CD4-positive, alpha-beta T cell treated with Interleukin-4 for 1 hour (primary cell): ENCODE data around the gene TRAPPC10.

Source experiments
- DNase-seq, 2 donors: peaks; one replicate each; pipeline ENCODE4 v3.0.0-alpha.2; 2020 to 2022

TRAPPC10 gene

DNA sequence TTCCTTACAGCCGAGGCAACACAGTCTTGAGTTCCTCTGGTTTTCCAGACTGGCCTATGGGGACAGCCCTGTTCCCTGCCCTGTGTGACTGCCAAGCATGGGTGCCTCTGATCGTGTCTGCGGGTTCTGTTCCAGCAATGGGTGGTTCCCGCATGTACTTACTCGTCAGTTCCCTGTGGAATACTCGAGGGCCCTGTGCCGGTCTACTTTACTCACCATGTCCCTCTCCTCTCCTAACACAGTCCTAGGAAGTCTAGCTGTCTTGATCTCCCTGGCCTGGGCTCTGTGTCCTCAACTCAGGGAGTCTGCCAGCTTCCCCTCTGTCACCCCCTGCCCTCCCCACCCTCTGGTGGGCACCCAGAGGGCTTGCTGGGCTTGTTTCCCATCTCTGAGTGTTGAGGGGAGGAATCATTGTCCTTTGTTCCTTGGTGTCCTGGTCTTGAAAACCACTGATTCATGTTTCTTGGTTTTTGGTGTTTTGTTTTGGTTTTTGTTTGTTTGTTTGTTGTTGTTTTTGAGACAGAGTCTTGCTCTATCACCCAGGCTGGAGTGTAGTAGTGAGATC lies 36.0 kb downstream of the TRAPPC10 start:
- no peak for DNase-seq

DNA sequence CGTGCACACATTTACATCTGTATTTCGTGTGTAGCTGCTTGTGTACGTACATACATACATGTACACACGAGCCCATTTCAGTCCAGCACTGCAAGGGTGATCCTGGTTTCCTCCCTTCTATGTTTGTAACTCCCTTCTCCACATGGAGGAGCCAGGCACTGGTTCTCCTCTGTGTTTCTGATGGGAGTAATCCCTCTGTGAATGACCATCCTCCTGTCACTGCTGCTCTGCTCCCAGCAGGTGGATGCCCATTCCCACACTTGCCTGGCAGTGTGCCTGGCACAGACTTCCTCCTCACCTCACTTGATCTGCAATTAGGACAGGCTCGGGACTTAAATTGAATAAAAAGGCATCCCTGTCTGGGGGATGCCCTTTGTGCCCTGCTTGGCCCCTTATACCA lies 37.1 kb downstream of the TRAPPC10 start:
- DNase-seq: no peak

DNA sequence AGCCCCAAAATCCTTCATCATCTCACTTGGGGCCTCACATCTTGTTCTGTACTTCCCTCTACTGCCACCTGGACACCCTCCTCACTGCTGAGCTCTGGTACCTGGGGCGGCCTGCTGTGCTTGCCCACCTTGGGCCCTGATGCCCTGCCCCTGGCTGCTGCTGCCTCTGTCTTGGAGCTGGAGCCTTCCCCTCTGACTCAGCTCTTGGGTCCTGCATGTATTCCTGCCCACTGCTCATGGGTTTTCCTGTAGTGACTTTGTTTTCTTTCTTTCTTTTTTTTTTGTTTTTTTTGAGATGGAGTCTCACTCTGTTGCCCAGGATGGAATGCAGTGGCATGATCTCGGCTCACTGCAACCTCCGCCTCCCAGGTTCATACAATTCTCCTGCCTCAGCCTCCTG lies 37.5 kb downstream of the TRAPPC10 start:
- no peak for DNase-seq

DNA sequence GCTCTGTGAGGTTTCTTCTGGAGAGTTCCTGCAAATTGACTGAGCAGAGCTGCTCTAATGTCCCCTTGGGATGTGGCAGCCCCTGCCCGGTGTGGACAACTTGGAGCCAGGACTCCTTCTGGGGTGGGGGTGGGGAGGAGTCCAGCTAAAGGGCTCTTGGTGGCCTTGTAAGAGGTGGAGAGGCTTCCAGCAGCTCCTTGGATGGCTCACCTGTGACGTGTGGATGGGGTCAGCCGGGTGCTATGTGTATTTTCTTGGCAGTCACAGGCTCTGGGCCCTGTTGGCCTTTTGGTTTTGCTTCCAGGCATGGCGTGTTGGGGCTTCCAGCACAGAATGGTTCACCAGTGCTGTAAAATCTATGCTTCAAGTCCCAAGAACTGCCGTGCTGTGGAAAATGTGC lies 38.2 kb downstream of the TRAPPC10 start:
- no peak for DNase-seq

DNA sequence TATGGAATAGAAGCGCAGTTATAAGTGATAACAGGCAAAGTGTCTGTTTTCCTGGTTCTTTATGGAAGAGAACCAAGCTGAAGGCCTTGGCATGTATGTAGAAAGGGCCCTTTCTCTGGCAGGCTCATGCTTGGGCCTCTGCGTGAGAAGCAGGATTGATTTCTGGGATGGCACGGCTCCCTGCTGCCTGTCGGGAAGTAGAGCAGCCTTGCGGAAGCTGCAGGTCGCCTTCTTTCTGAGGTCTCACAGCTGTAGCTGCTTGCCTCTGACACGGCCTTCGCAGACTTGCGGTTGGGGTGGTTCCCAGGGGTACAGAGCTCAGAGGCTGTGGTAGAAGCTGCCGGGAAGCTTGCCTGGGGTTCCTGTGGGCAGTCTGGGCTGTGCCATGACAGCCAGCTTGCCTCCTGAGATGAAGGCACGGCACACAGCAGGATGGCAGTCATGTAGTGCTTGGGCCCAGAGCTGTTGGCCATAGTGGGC lies 39.4 kb downstream of the TRAPPC10 start:
- DNase-seq: no peak

DNA sequence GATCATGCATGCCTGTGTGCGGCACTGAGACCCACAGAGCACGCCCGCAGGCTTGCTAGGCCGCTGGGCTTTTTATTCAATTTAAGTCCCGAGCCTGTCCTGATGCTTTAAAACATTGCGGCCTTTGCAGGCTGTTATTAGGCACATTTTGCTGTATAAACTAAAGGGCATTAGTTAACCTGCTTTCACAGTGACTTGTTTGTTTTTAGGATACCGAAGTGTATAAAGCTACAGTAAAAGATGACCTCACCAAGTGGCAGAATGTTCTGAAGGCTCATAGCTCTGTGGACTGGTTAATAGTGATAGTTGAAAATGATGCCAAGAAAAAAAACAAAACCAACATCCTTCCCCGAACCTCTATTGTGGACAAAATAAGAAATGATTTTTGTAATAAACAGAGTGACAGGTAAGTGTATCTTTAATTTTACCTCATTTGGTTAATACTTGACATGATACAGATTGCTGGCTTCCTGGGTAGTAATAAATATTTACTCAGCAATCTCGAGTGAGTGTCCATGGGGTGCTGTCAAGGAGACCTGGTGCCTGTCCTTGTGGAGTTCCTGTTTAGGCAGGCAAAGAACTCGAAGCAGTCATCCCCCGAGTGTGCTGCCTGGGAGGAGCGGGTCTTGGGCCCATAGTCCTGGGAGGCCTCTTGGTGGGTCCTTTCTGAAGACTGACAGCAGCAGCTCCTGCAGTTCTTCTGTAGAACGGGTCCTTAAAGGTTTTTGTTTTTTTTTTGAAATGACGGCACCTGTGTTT lies 40.1 kb downstream of the TRAPPC10 start:
- DNase-seq: no peak

DNA sequence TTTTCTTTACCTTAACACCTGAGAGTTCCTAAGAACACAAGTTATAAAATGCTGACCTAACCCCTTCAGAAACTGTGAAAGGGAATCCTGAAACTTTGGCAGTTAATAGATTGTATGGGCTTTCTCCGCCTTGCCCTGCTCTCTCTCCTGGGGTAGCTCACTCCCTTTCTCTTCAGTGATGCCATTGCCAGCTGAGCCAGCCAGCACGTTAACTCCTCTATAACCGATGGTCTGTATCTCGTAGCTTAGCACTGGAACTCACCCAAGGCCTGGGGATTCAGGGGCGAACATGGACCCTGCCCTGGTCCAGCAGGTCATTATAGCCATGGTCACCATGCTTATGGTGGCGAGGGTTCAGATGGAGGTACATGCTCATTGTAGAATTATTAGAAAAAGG lies 40.7 kb downstream of the TRAPPC10 start:
- DNase-seq: no peak

DNA sequence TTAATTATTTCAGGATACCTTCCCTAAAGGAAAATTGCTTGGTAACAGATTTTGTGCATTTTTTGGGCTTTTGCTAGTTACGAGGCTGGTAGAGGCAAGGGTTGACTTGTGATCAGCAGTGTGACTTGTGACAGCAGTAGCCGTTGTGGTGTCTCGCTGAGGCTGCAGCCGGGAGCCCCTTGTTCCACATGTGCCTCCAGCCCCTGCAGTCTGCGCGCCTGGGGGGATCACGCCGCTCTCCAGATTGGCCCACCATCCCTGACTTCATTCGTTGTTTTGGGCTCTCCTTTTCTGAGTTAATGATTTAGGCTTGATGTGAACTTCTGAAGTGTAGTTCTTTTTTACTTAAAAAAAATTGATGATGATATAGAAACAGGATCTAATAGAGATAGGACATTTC lies 41.5 kb downstream of the TRAPPC10 start:
- DNase-seq: no peak

DNA sequence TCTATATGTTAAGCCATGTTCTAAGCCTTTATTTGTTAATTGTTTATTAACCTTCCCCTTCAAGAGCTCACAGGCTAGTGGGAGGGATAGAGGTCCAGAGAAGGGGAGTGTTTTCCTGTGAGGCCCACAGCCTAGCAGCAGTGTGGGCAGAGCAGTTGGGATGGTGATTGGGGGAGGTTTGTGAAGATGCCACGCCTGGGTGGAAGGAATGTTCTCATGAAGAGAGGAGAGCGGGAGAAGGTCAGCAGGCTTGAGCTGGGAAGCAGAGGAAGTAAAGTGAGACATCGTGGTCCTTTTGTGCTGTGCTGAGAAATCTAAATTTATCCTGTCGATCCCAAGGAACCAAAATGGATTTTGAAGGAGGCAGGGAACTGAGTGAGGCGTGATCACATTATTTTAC lies 42.6 kb downstream of the TRAPPC10 start:
- DNase-seq: no peak

DNA sequence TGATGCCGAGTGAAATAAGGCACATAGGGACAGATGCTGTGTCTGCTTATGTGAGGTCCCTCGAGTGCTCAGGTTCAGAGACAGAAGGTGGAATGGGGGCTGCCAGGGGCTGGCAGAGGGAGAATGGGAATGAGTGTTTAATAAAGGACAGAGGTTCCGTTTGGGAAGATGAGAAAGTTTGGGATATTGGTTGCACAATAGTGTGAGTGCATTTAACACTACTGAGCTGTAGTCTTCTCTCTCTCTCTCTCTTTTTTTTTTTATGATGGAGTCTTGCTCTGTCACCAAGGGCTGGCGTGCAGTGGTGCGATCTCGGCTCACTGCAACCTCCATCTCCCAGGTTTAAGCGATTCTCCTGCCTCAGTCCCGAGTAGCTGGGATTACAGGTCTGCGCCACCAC lies 44.9 kb downstream of the TRAPPC10 start:
- no peak for DNase-seq

DNA sequence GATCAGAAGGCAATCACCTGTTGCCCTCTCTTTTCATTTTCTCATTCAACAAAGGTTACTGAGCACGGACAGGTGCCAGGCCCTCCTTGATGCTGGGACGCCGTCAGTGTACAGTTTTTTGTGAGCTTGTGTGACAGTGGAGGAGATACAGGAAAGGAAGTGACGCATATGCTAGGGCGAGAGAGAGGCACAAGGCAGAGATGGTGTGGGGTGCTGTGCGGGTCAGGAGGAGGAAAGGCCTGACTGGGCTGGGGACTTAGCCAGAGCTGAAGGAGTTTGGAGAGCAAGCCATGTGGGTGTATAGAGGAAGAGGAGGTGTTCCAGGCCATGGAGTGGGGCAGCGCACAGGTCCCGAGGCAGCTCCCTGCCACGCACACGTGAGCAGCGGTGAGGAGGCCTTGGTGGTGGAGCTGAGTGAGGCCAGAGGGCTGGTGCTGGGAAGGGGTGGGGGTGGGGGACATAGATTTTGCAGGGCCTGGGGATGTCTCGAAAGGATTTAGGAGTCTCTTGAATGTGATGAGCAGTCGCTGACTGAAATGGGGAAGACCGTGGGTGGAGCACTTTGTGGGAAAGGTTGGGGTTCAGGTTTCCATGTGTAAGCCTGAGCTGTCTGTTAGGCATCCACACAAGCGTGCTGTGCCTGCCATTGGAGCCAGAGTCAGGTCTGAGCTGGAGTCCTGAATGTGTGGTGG lies 46.0 kb downstream of the TRAPPC10 start:
- peak in 1 of 2 donors; percentile 46 for DNase-seq

DNA sequence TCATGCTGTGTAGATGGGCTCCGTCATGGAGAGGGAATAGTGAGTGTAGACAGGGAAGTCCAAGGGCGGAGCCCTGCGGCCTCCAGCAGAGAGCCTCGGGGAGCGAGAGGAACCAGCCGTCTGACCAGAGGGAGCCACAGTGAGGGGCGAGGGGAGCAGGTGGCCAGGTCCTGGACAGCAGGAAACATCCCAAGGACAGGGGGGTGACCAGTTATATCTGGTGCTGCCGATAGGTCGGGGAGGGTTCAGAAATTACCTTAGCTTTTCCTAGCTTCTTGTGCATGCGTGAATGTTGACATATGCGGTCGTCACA lies 46.5 kb downstream of the TRAPPC10 start:
- no peak for DNase-seq

DNA sequence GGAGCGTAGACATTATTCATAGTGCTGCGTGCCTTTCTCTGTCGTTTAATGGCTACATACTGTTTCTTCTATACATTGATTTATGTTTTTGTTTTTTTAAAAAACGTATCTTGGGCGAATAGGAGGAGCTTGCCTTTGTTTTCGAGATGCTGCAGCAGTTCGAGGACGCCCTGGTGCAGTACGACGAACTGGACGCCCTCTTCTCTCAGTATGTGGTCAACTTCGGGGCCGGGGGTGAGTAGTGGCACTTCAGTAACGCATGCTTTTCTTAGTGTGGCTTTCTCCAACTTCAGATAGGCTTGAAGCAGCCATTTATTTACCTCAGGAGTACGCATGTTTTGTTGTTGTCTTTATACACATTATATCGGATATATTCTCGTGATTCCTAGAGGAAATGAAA lies 46.9 kb downstream of the TRAPPC10 start:
- no peak for DNase-seq

DNA sequence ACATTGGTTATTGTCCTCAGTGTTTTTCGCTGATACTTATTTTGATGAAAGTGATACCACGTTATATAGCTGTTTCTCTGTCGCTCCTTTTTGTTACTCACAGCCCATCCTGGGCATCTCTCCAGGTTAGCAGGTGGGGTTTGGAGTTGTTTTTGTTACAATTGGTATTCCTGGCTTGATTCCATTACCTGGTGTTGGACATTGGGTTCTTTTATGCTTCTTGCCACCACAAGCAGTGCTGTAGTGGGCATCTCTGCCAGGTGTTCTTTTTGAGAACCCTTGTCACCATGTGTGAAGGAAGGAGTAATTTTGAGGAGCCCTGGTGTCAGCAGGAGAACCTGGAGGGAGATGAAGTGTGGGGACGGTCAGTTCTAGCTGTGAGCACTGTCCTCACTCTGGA lies 47.6 kb downstream of the TRAPPC10 start:
- no peak for DNase-seq

DNA sequence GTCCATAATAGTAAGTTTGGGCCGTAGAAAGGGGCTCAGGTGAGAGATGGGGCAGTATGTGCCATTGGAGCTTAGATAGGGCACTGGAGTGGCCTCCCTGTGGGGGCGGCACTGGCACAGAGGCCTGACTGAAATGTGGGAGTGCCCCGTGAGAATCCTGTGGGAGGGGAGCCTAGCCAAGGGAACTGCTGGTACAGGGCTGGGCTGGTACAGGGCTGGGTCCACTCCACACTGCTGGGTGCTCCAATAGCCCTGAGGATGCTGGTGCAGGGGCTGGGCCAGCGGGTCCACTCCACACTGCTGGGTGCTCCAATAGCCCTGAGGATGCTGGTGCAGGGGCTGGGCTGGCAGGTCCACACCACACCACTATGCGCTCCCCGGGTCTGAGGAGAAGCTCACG lies 50.3 kb downstream of the TRAPPC10 start:
- DNase-seq: no peak

DNA sequence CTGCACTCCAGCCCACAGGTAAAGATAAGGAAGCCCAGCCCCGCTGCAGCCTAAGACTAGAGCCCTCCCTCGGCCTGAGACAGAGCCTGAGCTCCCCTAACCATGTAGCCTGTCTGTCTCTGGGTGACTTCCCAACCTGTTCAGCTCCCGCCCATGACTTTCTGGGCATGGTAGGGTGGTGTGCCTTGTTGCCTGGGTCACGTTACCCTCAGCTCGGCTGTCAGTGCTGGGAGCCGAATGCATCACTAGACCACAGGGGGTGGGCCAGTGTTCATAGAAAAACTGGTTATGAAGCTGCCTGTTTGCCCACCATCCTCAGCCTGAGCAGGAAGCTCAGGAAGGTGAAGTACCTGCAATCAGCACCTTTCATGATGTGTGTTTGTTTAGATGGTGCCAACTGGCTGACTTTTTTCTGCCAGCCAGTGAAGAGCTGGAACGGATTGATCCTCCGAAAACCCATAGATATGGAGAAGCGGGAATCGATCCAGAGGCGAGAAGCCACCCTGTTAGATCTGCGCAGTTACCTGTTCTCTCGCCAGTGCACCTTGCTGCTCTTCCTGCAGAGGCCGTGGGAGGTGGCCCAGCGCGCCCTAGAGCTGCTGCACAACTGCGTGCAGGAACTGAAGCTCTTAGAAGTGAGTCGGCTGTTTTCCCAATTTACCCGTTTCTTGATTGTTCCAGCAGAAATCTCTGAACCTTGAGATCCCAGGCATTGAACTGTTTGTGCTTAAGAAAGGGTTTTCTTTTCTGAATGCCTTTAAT lies 51.2 kb downstream of the TRAPPC10 start:
- no peak for DNase-seq

DNA sequence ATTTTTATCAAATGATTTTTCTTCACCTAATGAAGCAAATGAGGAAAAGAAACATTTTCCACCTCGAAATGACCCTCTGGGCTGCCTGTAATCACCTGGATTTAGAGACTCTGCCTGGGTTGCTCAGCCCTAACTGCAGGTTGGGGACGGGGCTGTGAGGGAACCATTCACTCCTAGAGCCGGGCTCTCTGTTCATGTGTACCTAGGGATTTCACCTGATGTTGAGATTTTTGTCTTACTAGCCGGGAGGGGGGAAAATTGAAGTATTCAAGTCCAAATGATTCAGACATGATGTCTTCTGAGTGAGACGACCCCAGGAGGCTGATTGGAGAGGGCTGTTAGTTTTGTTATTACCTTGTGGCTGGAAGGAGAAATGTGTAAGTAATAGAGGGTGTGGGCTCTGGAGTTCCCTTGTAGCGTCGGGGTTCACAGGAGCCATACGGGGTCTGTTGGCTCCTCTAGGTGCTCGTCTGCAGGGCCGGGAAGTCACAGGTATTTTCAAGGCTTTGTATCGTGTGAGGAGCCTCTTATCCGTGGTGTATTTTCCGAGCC lies 52.8 kb downstream of the TRAPPC10 start:
- no peak for DNase-seq

DNA sequence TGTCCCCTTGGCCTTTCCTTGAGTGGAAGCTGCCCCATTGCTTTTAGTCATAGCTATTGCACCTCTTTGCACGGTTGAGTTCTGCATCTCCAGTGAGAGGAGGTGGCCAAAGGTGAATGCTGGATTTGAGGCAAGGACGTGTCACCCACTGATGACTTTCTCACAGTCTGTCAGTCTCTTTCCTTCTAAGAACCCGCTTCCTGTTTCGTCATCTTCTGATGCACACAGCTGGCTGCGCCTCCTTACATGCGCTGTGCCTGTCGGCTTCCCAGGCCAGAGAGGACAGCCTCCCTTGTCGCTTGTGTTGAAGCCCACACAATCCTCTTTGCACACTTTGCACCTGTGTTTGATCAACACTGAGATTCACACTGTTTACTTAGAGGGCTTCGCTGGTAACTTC lies 53.3 kb downstream of the TRAPPC10 start:
- DNase-seq: peak; percentile 88 to 91

DNA sequence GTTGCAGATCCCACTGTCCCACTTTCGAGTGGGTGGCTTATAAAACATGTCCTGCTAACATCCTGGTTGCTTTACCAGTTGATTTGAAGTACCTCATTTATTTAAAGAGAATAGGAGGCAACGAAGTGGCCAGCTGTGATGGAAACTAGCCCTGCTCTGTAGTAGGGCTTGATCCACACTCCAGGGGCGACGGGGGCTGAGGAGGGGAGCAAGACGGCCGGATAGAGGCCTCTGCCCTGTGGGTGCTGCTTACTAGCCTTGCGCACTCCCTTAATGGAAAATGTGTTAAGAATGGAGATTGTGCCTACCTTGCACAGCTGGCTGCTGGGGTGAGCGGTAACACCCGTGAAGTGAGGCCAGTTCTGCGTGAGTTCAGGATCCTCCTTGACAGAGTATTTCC lies 54.0 kb downstream of the TRAPPC10 start:
- DNase-seq: no peak

DNA sequence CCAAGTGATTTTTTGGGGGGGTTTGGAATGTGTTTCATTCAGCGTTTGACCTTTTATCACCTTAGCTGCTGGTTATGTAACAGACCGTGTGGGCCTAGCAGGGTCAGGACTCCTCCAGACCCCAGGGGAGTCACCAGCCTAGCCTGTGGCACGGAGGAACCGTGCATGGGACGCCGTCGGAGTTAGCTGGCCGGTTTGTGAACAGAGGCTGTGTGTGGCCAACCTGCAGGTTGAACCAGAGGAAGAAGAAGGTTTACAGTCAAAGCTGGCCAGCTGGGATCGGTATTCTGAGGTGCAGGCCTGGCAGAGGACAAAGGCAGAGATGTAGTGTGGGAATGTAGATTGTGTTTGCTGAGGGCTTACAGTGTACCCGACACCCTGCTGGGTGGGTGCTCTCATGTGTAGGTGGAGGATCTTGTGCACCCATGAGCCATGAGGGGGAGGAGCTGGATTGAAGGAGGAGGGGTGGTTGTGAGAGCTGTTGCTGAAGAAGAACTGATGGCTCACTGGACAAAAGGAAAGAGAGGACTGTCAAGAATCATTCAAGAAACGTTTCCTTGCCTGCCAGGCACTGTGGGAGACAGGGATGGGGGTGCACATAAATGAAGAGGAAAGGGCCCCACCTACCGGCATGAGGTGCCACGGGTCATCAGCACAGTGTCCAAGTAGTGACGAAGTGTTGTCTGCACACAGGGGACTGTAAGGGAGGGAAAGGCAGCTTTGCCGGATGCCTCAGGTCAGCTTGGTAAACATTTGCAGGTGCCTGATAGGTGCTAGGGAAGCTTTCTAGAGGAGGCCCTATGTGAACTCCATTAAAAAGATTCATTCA lies 55.1 kb downstream of the TRAPPC10 start:
- DNase-seq: no peak

DNA sequence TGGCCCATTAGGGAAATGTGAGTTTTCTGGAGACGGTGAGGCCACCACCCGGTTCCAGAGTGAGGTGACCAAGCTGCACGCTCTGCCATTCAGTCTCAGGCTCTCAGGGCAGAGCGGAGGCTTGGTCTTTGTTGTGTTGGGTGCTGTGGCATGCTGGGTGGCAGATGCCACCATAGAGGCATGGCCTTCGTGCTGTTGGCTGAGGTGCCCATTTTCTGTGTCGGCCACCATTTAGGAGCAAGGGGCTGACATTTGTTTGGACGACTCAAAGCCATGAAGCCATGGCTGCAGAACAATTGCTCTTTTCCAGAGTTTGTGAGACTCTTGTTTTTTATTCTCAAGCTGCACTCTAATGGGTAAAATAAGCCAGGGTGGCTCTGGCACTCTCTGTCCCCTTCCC lies 58.3 kb downstream of the TRAPPC10 start:
- no peak for DNase-seq

DNA sequence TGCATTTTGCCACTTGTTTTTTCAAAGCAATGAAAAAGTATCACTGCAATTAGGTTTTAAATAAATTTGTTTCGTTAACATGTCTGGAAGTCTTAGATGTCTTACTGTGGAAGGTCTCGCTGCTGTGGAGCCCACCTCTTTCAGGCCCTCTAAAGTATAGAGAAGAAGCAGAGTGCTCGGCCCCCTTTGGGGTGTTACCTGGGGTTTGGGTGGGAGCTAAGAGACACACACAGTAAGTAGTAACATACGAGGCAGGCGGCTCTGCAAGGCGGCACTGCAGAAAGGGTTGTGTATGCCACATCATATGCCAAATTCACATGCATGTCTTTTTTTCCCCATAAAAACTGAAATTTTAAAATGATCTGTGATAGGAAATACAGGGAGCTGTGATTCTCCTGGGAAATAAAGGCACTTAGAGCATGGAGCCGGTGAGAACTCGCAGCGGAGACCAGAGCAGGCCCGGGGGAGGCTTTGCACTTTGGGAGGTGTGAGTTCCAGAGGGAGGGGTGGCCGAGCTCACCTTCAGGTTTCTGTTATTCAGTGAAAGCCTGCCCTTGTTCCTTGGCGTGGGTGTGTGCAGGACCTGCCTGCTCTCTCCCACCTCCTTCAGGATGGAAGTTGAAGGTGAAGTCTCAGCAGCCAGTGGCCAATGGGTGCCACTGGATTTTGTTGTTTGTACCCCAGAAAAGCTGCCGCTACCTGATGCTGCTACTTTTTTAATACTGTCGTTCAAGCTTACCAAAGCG lies 59.4 kb downstream of the TRAPPC10 start:
- DNase-seq: no peak
